Motor neuron (in vitro differentiated cells): ENCODE measurements around the gene PDRG1. TPM values are rescaled to one million over a fixed set of nuclear protein-coding genes. Genes with fewer than 3 reads are reported as not detected.
"Not testable (repeated sequence)": the region's sequence is repeated elsewhere in the genome, so short reads cannot be mapped to it uniquely, and the experiment has no call there.

Source experiments
- ATAC-seq, 8 experiments: fragments of 200-7000 bp; cut with Tn5 transposase; replicated peaks in 6 of 8; 2 replicates each; pipeline ENCODE4 v1.8.0; 2021; ENCODE audit warnings: mild to moderate bottlenecking in 8 of 8, moderate library complexity in 8 of 8
- H3K27ac ChIP-seq, 2 donors: fragments of 250-450 bp; sonication (Bioruptor Pico); 2 replicates each; pipeline ENCODE4 v1.9.0; 2021; ENCODE audit warnings: antibody characterized with exemption in 2 of 2, mild to moderate bottlenecking in 2 of 2, moderate library complexity in 1 of 2
- H3K4me1 ChIP-seq, 2 donors: fragments of 250-450 bp; sonication (Bioruptor Pico); replicated peaks in 1 of 2; 2 replicates each; pipeline ENCODE4 v1.6.1; 2021; ENCODE audit warnings: antibody characterized with exemption in 2 of 2, mild to moderate bottlenecking in 2 of 2, moderate library complexity in 1 of 2
- H3K4me3 ChIP-seq, 5 donors: fragments of 250-450 bp; sonication (Bioruptor Pico); 2 replicates each; pipeline ENCODE4 v1.9.0; 2021; ENCODE audit warnings: antibody characterized with exemption in 5 of 5, mild to moderate bottlenecking in 5 of 5, moderate library complexity in 4 of 5
- WGBS, 10 experiments: fragments of 450-650 bp; shearing (Covaris generic); methylation state at CpG; one replicate each; pipeline ENCODE4 v1.0.0; 2022; 5-methylcytosine and 5-hydroxymethylcytosine counted together
- in situ Hi-C, 9 experiments: fragments of 400-800 bp; cut with MboI; loops; one replicate each; pipeline ENCODE4 v1.15.0; 2021; ENCODE audit warnings: low sequenced_read_pairs in 9 of 9, low pct_unique_long_range_greater_than_20kb in 2 of 9; ENCODE audit not compliant: unreplicated experiment in 9 of 9
- total RNA-seq, 8 experiments: library from RNA; unstranded; fragments of 300-600 nt; gene quantifications; 2 replicates each; pipeline versions ENCODE4 v1.2.3 to v1.2.4, GENCODE V29; 2022

PDRG1 gene
- total RNA-seq, 8 experiments from 2014 or later: 16.4 to 46.5 (median 22.2) TPM

GRCh38 chr20:31921480-31921879 lies 30.4 kb downstream of the PDRG1 start:
- H3K4me1 ChIP-seq, in situ Hi-C loops, ATAC-seq, H3K27ac ChIP-seq, H3K4me3 ChIP-seq: not testable (repeated sequence)
- no CpG with 5 or more reads among the region's 5 CpGs for WGBS, 10 experiments

DNA sequence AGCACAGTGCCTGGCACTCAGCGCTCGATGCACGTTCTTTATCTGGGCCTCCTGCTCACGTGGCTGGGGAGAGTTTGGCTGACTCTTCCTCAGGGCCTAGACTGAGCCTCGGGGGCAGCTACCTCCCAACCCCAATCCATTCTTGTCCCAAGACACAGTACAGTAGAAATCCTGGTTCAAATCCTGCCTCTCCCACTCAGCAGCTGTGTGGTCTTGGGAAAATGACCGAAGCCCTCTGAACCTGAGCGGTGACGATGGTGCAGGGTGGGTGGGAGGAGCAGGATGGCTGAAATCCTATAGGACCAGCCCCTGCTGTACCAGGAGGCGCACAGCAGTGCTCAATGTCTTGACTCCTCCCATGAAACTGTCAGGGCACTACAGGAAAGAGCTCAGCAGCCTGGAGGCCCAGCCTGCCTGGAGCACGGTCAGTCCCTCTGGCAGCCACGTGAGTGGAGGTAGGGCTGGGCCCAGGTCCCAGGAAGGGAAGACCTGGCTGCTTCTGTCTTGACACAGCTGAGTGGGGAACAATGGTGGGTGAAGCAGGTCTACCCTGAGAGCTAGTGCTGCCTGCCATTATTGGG lies 31.5 kb downstream of the PDRG1 start:
- Histone ChIP-seq H3K27ac (no peak overlapping the region), H3K4me3 (no peak overlapping the region), H3K4me1 (peaks cover 0 to 5% of the 10 kb centered on the region in 2 donors)
- peak in 3 of 8 experiments; percentile 6 to 26 (median 19) for ATAC-seq
- 17 to 95% (median 80%) methylated on average over 1 to 3 of the region's 11 CpGs; no CpG with 5 or more reads in 7 of the 10 experiments for WGBS, 10 experiments
- in situ Hi-C loops: no loop called here

DNA sequence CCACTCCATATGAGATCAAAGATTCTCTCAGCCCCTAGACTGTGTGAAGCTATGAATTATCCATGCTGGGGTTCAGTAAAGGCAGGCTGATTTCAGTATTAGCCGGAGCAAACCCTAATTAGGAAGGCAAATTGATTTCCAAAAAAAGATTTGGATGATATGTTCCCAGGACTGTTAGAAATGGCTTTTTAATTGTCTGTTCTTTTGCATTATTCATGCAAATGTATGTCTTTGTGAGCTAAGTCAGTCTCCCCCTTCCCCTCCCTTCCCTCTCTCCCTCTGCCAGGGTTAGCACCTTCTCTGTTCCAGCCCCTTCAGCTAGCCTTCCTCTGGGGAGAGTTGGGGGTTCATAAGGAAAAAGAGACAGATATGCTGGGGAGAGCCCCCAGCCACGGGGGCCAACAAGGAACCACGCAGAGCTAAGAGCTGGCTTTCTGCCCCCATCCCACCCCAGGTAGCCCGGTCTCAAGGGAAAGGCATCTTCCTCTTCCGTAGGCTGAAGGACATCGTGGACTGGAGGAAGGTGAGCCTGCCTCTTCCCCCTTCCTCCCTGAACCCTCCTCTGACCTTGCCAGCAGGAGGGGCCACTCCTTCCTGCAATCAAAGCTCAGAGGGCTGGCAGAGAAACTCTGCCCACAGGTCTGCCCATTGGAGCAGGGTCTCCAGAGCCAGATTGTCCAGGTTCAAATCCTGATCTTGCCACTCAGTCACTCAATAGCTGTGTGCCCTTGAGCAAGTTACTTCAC lies 32.3 kb downstream of the PDRG1 start:
- WGBS, 10 experiments: 0 to 54% (median 15%) methylated on average over 1 to 6 of the region's 6 CpGs; no CpG with 5 or more reads in 4 of the 10 experiments
- in situ Hi-C loops: no loop called here
- peak in 6 of 8 experiments; percentile 21 to 89 (median 45) for ATAC-seq
- H3K4me1 ChIP-seq: peaks cover 0 to 5% of the 10 kb centered on the region in 2 donors
- H3K27ac ChIP-seq: no peak overlapping the region
- no peak overlapping the region for H3K4me3 ChIP-seq

GRCh38 chr20:31918466-31919105 lies 33.3 kb downstream of the PDRG1 start:
- H3K4me3 ChIP-seq: no peak overlapping the region
- ATAC-seq: no peak
- 60 to 95% (median 86%) methylated on average over 1 to 6 of the region's 7 CpGs; no CpG with 5 or more reads in 4 of the 10 experiments for WGBS, 10 experiments
- H3K4me1 ChIP-seq: peaks cover 0 to 5% of the 10 kb centered on the region in 2 donors
- in situ Hi-C loops: no loop called here
- no peak overlapping the region for H3K27ac ChIP-seq

- ATAC-seq: peak in 2 of 8 experiments; percentile 27 to 49
- H3K27ac ChIP-seq, H3K4me1 ChIP-seq, in situ Hi-C loops, H3K4me3 ChIP-seq: not testable (repeated sequence)
- WGBS, 10 experiments: 17 to 73% (median 43%) methylated on average over 2 to 7 of the region's 7 CpGs; no CpG with 5 or more reads in 4 of the 10 experiments
Observed at GRCh38 chr20:31917962-31918412, 33.9 kb downstream of the PDRG1 start.

DNA sequence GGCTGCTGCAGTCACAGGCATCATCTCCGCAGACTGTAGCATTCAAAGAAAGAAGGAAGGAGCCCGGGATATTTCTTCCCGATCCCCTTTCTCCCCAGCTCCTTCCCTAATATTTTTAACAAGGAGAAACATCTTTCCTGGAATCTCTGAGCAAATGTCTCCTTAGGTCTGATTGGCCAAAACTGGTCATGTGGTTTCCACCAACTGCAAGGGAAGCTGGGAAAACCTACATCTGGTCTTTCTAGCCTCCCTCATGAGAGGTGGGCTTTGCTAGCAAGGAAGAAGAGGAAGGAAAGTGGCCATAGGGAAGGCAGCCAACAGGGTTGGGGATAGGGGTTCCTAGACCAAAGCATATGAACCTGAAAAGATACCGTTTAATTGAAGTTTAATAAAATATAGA lies 35.1 kb downstream of the PDRG1 start:
- no peak overlapping the region for H3K4me3 ChIP-seq
- no peak for ATAC-seq
- peaks cover 0 to 5% of the 10 kb centered on the region in 2 donors for H3K4me1 ChIP-seq
- in situ Hi-C loops: no loop called here
- H3K27ac ChIP-seq: no peak overlapping the region
- 10 to 100% (median 89%) methylated on average over 1 to 4 of the region's 4 CpGs; no CpG with 5 or more reads in 1 of the 10 experiments for WGBS, 10 experiments

DNA sequence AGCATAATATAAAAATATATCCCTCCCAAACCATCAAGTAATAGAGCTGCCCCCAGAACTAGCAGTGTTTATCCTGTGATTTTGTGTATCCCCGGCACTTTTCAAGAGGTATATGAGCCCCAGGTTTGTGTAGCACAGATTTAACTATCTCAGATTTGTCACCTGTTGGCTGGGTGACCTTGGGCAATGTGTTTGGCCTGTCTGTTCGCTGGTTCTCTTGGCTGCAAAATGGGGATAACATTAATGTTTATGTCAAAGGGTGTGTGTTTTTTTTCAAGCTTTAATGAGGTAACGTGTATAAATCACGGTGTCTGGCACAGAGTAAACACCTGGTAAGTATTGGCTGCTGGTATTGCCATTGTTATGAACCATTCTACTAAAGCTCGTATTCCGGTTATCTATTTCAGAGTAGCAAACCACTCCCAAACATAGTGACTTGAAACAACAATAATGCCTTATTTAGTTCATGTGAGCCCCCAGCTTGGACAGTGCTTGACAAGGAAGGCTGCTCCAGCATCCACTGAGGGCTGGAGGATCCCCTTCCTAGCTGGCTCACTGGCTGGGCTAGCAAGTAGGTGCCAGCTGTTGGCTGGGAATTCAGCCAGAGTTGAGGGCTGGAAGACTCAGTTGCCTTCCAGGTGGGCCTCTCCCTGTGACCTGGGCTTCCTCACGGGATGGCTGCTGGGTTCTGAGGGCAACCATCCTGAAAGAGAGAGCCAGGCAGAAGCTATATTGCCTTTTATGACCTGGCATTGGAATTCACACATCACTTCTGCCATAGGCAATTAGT lies 36.2 kb downstream of the PDRG1 start:
- WGBS, 10 experiments: 40 to 100% (median 88%) methylated on average over 2 to 6 of the region's 7 CpGs; no CpG with 5 or more reads in 1 of the 10 experiments
- H3K27ac ChIP-seq: no peak overlapping the region
- H3K4me1 ChIP-seq: peaks cover 0 to 5% of the 10 kb centered on the region in 2 donors
- in situ Hi-C loops: no loop called here
- ATAC-seq: no peak
- H3K4me3 ChIP-seq: no peak overlapping the region

DNA sequence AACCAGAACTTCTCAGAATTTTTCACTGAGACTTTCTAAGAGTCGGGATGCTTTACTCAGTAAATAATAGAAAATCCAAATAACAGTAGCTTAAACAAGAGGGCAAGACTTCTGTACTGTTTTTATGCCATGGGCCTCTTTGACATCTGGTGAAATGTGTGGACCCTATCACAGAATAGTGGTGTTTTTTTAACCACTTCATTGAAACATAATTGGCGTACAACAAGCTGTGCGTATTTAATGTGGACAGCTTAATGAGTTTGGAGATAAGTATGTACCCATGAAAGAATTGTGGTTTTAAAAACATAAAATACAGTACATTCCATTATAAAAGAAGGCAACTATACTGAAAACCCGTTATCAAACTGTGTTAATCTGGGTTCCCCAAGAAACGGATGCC lies 37.7 kb downstream of the PDRG1 start:
- in situ Hi-C loops: no loop called here
- no peak overlapping the region for H3K4me3 ChIP-seq
- H3K27ac ChIP-seq: no peak overlapping the region
- H3K4me1 ChIP-seq: peaks cover 0 to 5% of the 10 kb centered on the region in 2 donors
- no peak for ATAC-seq
- 60 to 94% (median 74%) methylated on average over 2 to 5 of the region's 5 CpGs; no CpG with 5 or more reads in 1 of the 10 experiments for WGBS, 10 experiments

DNA sequence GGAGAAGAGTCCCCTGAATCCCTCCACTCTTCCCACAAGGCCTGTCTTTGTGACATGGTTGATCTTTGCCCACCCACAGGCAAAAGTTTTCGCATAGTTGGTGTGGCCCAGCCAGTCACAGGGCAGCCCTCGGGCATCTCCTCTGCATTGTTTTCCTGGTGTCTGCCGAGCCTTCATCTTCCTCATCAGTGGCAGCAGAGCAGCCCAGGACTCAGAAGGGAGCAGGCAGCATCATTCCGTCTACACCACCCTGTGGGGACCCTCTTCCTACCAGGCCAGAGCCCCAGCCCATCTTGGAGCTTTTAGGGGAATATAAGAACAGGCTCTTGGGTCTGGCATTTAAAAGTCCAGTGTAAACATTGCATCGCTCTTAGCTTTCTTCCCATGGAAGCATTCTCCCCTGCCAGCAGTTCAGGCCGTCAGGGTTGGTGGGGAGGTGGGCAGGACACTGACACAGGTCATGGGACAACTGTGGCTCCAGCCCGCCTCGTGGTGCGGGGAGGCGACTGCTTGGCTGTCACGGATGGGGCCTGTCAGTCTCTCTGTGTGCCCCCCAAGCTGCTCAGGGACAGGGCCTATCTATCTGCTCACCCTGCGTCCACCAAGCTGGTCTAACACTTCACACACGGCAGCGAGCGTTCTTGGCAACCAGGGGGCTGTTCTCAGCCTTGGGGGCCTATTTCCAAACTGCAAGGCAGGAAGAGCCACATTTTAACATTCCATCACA lies 38.3 kb downstream of the PDRG1 start:
- Histone ChIP-seq H3K27ac (no peak overlapping the region), H3K4me1 (peaks cover 0 to 5% of the 10 kb centered on the region in 2 donors), H3K4me3 (no peak overlapping the region)
- 40 to 86% (median 79%) methylated on average over 1 to 10 of the region's 15 CpGs; no CpG with 5 or more reads in 3 of the 10 experiments for WGBS, 10 experiments
- ATAC-seq: peak in 1 of 8 experiments; percentile 16
- in situ Hi-C loops: no loop called here

GRCh38 chr20:31910071-31910803 lies 41.6 kb downstream of the PDRG1 start:
- 72 to 100% (median 91%) methylated on average over 1 to 3 of the region's 4 CpGs; no CpG with 5 or more reads in 2 of the 10 experiments for WGBS, 10 experiments
- Histone ChIP-seq H3K4me1 (no peaks in the 10 kb centered on the region), H3K4me3 (no peak overlapping the region), H3K27ac (no peak overlapping the region)
- no peak for ATAC-seq
- in situ Hi-C loops: no loop called here

GRCh38 chr20:31909253-31910070 lies 42.4 kb downstream of the PDRG1 start:
- WGBS, 10 experiments: 50 to 100% (median 80%) methylated on average over 1 to 4 of the region's 17 CpGs; no CpG with 5 or more reads in 3 of the 10 experiments

More at GRCh38 chr20:31909253-31910070, 42.4 kb downstream of the PDRG1 start:
- H3K27ac ChIP-seq: no peak overlapping the region
- no peak for ATAC-seq
- no peak overlapping the region for H3K4me3 ChIP-seq
- H3K4me1 ChIP-seq: no peaks in the 10 kb centered on the region
- in situ Hi-C loops: no loop called here
